Testis (tissue), 3 donors: ENCODE measurements around the gene SNED1. TPM values are rescaled to one million over a fixed set of nuclear protein-coding genes. Genes with fewer than 3 reads are reported as not detected.

ENCODE experiments used
- DNase-seq: peaks from one replicate; pipeline ENCODE4 v3.0.0-alpha.2; 2019
- H3K27ac ChIP-seq, 2 donors: fragments of 200-600 bp; sonication (generic); one replicate each; pipeline ENCODE4 v1.5.1; 2019
- H3K27me3 ChIP-seq: fragments of 200-600 bp; sonication (generic); one replicate; pipeline ENCODE4 v1.5.1; 2019
- H3K36me3 ChIP-seq: fragments of 200-600 bp; sonication (generic); one replicate; pipeline ENCODE4 v1.5.1; 2017; ENCODE audit warnings: low read depth; ENCODE audit errors: missing control alignments
- H3K4me1 ChIP-seq: fragments of 200-600 bp; sonication (generic); one replicate; pipeline ENCODE4 v1.5.1; 2019
- H3K4me3 ChIP-seq, 2 donors: fragments of 200-600 bp; sonication (generic); one replicate each; pipeline ENCODE4 v1.5.1; 2017 to 2019
- H3K9me3 ChIP-seq: fragments of 200-600 bp; sonication (generic); one replicate; pipeline ENCODE4 v1.5.1; 2017
- CTCF ChIP-seq, 3 experiments: fragments of 450-650 bp in 2 of 3; fragments of 200-600 bp in 1 of 3; sonication (generic) in 1 of 3; IDR thresholded peaks; one replicate each; pipeline ENCODE4 v1.5.1; 2016 to 2019; ENCODE audit warnings: antibody characterized with exemption in 3 of 3, mild to moderate bottlenecking in 2 of 3, moderate library complexity in 1 of 3
- POLR2A ChIP-seq: fragments of 450-650 bp; IDR thresholded peaks from one replicate; pipeline ENCODE4 v1.6.1; 2017; ENCODE audit warnings: antibody characterized with exemption, mild to moderate bottlenecking, moderate library complexity
- WGBS, 2 donors: methylation state at CpG; one replicate each; pipeline ENCODE4 v1.1.5; 2018; 5-methylcytosine and 5-hydroxymethylcytosine counted together
- intact Hi-C: fragments of 100-400 bp; cut with DNase I; formaldehyde crosslinking; loops from one replicate; pipeline ENCODE4 v1.15.1; 2023; ENCODE audit warnings: low total_unique reads
- polyA plus RNA-seq: library from polyadenylated mRNA; stranded (reverse); fragments of 350-450 nt; fragmentation: Illumina TruSeq; extraction: RNeasy Lipid Tissue Mini Kit (QIAGEN cat#74804); gene quantifications from one replicate; pipeline ENCODE4 v1.2.3, GENCODE V29; 2014; ENCODE audit warnings: low read depth, low replicate concordance; ENCODE audit not compliant: insufficient read depth
- total RNA-seq, 2 donors: library from RNA; depleted of rRNA; stranded (reverse); fragments of >200 nt; gene quantifications; one replicate each; pipeline ENCODE4 v1.2.3, GENCODE V29; 2016

Gene SNED1
- total and polyA plus RNA-seq, 3 donors from 2014 or later = 15.8 to 107 (median 82.7) TPM

- WGBS, 2 donors = 86 to 91% methylated on average over 14 of the region's 14 CpGs
- Histone ChIP-seq H3K4me1 (no peaks in the 10 kb centered on the region), H3K4me3 (no peak overlapping the region), H3K9me3 (no peaks in the 10 kb centered on the region), H3K36me3 (no peaks in the 10 kb centered on the region), H3K27ac (no peak overlapping the region), H3K27me3 (no peaks in the 10 kb centered on the region)
- intact Hi-C loops = no loop called here
- TF ChIP-seq CTCF (IDR thresholded peaks at IDR 0.05) = no peak
- TF ChIP-seq POLR2A = no peak
- peak; percentile 7 for DNase-seq
Measured at GRCh38 chr2:241072553-241073165, 74.2 kb downstream of the SNED1 start.

GRCh38 chr2:241073166-241074064 lies 75.0 kb downstream of the SNED1 start:
- Histone ChIP-seq H3K4me1 (no peaks in the 10 kb centered on the region), H3K4me3 (no peak overlapping the region), H3K36me3 (no peaks in the 10 kb centered on the region), H3K27ac (no peak overlapping the region), H3K9me3 (no peaks in the 10 kb centered on the region), H3K27me3 (no peaks in the 10 kb centered on the region)
- TF ChIP-seq POLR2A (no peak), CTCF (IDR thresholded peaks at IDR 0.05) (no peak)
- WGBS, 2 donors = 87 to 94% methylated on average over 9 to 25 of the region's 25 CpGs
- peak; percentile 11 for DNase-seq
- intact Hi-C loops = no loop called here

GRCh38 chr2:241074065-241074818 lies 75.8 kb downstream of the SNED1 start:
- peak; percentile 9 for DNase-seq
- no peaks in the 10 kb centered on the region for H3K36me3 ChIP-seq
- WGBS, 2 donors = 90 to 95% methylated on average over 13 to 16 of the region's 16 CpGs

More at GRCh38 chr2:241074065-241074818, 75.8 kb downstream of the SNED1 start:
- Histone ChIP-seq H3K27ac (no peak overlapping the region), H3K9me3 (no peaks in the 10 kb centered on the region), H3K4me1 (no peaks in the 10 kb centered on the region), H3K4me3 (no peak overlapping the region), H3K27me3 (no peaks in the 10 kb centered on the region)
- TF ChIP-seq CTCF (IDR thresholded peaks at IDR 0.05) (no peak), POLR2A (no peak)
- intact Hi-C loops = no loop called here
